Testis (tissue), 3 donors: ENCODE data around the gene MGAT5. TPM values are rescaled to one million over a fixed set of nuclear protein-coding genes. Genes with fewer than 3 reads are reported as not detected.

Experiments
- DNase-seq: peaks from one replicate; pipeline ENCODE4 v3.0.0-alpha.2; 2019
- H3K27ac ChIP-seq, 2 donors: fragments of 200-600 bp; sonication (generic); one replicate each; pipeline ENCODE4 v1.5.1; 2019
- H3K27me3 ChIP-seq: fragments of 200-600 bp; sonication (generic); one replicate; pipeline ENCODE4 v1.5.1; 2019
- H3K36me3 ChIP-seq: fragments of 200-600 bp; sonication (generic); one replicate; pipeline ENCODE4 v1.5.1; 2017; ENCODE audit warnings: low read depth; ENCODE audit errors: missing control alignments
- H3K4me1 ChIP-seq: fragments of 200-600 bp; sonication (generic); one replicate; pipeline ENCODE4 v1.5.1; 2019
- H3K4me3 ChIP-seq, 2 donors: fragments of 200-600 bp; sonication (generic); one replicate each; pipeline ENCODE4 v1.5.1; 2017 to 2019
- H3K9me3 ChIP-seq: fragments of 200-600 bp; sonication (generic); one replicate; pipeline ENCODE4 v1.5.1; 2017
- POLR2A ChIP-seq: fragments of 450-650 bp; IDR thresholded peaks from one replicate; pipeline ENCODE4 v1.6.1; 2017; ENCODE audit warnings: antibody characterized with exemption, mild to moderate bottlenecking, moderate library complexity
- WGBS, 2 donors: methylation state at CpG; one replicate each; pipeline ENCODE4 v1.1.5; 2018; 5-methylcytosine and 5-hydroxymethylcytosine counted together
- intact Hi-C: fragments of 100-400 bp; cut with DNase I; formaldehyde crosslinking; loops from one replicate; pipeline ENCODE4 v1.15.1; 2023; ENCODE audit warnings: low total_unique reads
- polyA plus RNA-seq: library from polyadenylated mRNA; stranded (reverse); fragments of 350-450 nt; fragmentation: Illumina TruSeq; extraction: RNeasy Lipid Tissue Mini Kit (QIAGEN cat#74804); gene quantifications from one replicate; pipeline ENCODE4 v1.2.3, GENCODE V29; 2014; ENCODE audit warnings: low read depth, low replicate concordance; ENCODE audit not compliant: insufficient read depth
- total RNA-seq, 2 donors: library from RNA; depleted of rRNA; stranded (reverse); fragments of >200 nt; gene quantifications; one replicate each; pipeline ENCODE4 v1.2.3, GENCODE V29; 2016
- TF ChIP-seq, protein P1 (sequence below), 3 experiments: fragments of 450-650 bp in 2 of 3; fragments of 200-600 bp in 1 of 3; sonication (generic) in 1 of 3; IDR thresholded peaks; one replicate each; pipeline ENCODE4 v1.5.1; 2016 to 2019; ENCODE audit warnings: antibody characterized with exemption in 3 of 3, mild to moderate bottlenecking in 2 of 3, moderate library complexity in 1 of 3

The MGAT5 gene
- total and polyA plus RNA-seq, 3 donors from 2014 or later, result 31.6 to 73.8 (median 64.5) TPM

DNA sequence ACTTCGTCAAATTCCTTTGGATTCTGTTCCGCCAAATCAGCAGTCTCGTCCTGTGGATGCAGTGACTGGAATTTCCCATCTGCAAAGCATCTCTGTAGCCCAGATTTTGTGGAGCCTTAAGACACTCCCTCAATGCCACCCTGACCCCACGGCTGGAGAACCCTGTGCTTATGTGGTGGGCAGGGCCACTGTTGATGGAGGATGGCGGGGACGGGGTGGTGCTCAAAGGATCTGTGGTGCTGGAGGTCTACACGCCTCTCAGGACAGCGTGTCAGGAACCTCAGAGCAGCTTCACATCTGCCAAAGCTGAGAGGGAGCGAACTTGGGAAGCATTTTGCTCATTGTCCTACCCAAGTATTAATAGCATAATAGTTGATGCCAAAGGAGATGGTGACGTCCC lies 200.1 kb downstream of the MGAT5 start:
- WGBS, 2 donors, result 82 to 84% methylated on average over 9 to 10 of the region's 10 CpGs
- Histone ChIP-seq H3K4me1 (no peaks in the 10 kb centered on the region), H3K27me3 (no peaks in the 10 kb centered on the region), H3K4me3 (no peak overlapping the region), H3K36me3 (no peaks in the 10 kb centered on the region), H3K9me3 (no peaks in the 10 kb centered on the region), H3K27ac (no peak overlapping the region)
- intact Hi-C loops, result no loop called here
- DNase-seq, result no peak
- TF ChIP-seq, protein P1, sequence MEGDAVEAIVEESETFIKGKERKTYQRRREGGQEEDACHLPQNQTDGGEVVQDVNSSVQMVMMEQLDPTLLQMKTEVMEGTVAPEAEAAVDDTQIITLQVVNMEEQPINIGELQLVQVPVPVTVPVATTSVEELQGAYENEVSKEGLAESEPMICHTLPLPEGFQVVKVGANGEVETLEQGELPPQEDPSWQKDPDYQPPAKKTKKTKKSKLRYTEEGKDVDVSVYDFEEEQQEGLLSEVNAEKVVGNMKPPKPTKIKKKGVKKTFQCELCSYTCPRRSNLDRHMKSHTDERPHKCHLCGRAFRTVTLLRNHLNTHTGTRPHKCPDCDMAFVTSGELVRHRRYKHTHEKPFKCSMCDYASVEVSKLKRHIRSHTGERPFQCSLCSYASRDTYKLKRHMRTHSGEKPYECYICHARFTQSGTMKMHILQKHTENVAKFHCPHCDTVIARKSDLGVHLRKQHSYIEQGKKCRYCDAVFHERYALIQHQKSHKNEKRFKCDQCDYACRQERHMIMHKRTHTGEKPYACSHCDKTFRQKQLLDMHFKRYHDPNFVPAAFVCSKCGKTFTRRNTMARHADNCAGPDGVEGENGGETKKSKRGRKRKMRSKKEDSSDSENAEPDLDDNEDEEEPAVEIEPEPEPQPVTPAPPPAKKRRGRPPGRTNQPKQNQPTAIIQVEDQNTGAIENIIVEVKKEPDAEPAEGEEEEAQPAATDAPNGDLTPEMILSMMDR (IDR thresholded peaks at IDR 0.05), result no peak
- no peak for TF ChIP-seq POLR2A

DNA sequence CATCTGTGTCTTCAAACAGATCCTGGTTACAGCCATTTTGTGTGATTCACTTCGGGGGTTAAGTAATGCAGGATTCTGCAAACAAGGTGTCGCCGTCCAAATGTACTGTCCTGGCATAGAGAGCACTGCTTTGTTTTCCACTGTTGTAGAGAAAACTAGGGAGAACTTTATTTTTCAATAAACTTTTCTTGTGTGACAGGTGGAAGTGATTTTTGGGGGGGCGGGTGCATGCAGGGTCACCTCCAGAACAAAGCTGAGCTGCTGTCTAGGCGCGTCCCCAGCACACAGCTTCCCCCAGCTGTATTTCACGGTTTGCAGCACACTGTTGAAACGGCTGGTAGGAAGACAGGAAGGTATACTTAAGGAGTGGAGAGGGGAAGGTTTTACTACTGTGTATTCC lies 200.6 kb downstream of the MGAT5 start:
- no peaks in the 10 kb centered on the region for H3K27me3 ChIP-seq
- WGBS, 2 donors, result 78 to 91% methylated on average over 7 to 8 of the region's 8 CpGs
- no peaks in the 10 kb centered on the region for H3K4me1 ChIP-seq
- no peaks in the 10 kb centered on the region for H3K9me3 ChIP-seq
- TF ChIP-seq, protein P1 (IDR thresholded peaks at IDR 0.05), result no peak
- no peak for TF ChIP-seq POLR2A
- intact Hi-C loops, result no loop called here
- no peak overlapping the region for H3K27ac ChIP-seq
- no peak overlapping the region for H3K4me3 ChIP-seq
- H3K36me3 ChIP-seq, result no peaks in the 10 kb centered on the region
- no peak for DNase-seq

DNA sequence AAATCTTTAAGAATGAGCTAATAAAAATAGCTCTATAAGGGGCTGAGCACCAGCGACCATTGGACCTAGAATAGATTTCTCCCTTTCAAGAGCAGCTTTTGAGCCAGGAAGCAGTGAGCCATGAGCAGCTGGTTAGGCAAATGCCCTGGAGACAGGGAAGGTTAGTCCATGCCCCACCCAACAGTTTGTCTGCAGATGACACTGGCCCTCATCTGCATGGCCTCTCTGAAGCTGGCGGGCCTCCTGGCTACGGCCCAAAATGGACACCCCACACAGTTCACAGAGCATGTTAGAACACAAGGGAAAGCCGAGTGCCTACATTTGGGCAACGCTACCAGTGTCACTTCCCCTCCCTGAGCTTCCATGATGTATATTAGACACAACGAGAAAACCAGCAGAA lies 201.1 kb downstream of the MGAT5 start:
- H3K4me1 ChIP-seq, result no peaks in the 10 kb centered on the region
- no peak overlapping the region for H3K4me3 ChIP-seq
- intact Hi-C loops, result no loop called here
- H3K27me3 ChIP-seq, result no peaks in the 10 kb centered on the region
- no peak for TF ChIP-seq POLR2A
- TF ChIP-seq, protein P1 (IDR thresholded peaks at IDR 0.05), result no peak
- no peaks in the 10 kb centered on the region for H3K9me3 ChIP-seq
- DNase-seq, result no peak
- no peak overlapping the region for H3K27ac ChIP-seq
- no peaks in the 10 kb centered on the region for H3K36me3 ChIP-seq
- 78 to 79% methylated on average over 6 of the region's 6 CpGs for WGBS, 2 donors

DNA sequence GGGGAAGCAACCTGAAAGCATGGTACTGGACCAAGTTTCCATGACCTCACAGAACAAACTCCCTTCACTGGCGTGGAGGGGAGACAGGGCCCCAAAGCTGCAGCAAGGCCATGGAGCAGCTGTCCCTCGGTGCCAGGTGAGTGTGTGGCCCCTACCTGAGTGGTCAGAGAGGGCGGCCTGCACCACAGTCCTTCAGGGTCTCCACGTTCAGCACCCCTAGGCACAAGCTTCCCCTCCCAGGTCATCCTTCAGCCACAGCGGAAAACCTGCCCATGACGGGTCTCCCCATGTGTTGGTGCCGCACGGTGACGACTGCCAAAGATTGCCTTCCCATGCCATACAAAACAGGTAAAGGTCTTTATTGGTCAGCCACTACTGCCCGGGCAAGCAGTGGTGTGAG lies 201.6 kb downstream of the MGAT5 start:
- H3K27me3 ChIP-seq, result no peaks in the 10 kb centered on the region
- no peaks in the 10 kb centered on the region for H3K4me1 ChIP-seq
- no peak overlapping the region for H3K4me3 ChIP-seq
- no peak for DNase-seq
- H3K9me3 ChIP-seq, result no peaks in the 10 kb centered on the region
- H3K36me3 ChIP-seq, result no peaks in the 10 kb centered on the region
- 85 to 92% methylated on average over 10 of the region's 10 CpGs for WGBS, 2 donors
- intact Hi-C loops, result no loop called here
- TF ChIP-seq POLR2A, result no peak
- TF ChIP-seq, protein P1 (IDR thresholded peaks at IDR 0.05), result no peak
- H3K27ac ChIP-seq, result no peak overlapping the region

DNA sequence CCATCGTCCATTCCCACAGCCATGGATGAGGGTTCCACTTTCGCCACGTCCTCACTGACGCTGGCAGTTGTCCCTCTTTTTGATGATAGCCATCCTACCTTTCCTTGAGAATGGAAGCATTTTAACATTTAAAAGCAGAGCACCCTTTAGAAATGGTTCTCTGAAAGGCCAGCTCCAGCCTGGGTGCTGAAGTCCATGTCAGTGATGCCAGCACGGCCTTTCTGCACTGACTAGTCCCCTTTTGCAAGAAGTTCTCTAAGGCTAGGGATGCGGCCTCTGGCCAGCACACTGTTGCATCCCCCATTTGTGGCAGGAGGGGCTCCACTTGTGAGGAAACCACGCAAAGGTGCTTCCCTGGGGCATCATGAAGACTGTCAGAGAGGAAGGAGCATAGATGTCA lies 203.5 kb downstream of the MGAT5 start:
- DNase-seq, result no peak
- Histone ChIP-seq H3K27me3 (no peaks in the 10 kb centered on the region), H3K36me3 (no peaks in the 10 kb centered on the region), H3K9me3 (no peaks in the 10 kb centered on the region), H3K27ac (no peak overlapping the region), H3K4me1 (no peaks in the 10 kb centered on the region), H3K4me3 (no peak overlapping the region)
- 92 to 96% methylated on average over 7 of the region's 7 CpGs for WGBS, 2 donors
- intact Hi-C loops, result no loop called here
- no peak for TF ChIP-seq POLR2A
- TF ChIP-seq, protein P1 (IDR thresholded peaks at IDR 0.05), result no peak
